COLO668 (cell line): ENCODE results near the gene POLG.

ENCODE experiments used
- DNase-seq: peaks from one replicate; lab custom pipeline; 2025; ENCODE audit not compliant: unreplicated experiment; lab: John Stamatoyannopoulos, UW

Gene POLG

DNA sequence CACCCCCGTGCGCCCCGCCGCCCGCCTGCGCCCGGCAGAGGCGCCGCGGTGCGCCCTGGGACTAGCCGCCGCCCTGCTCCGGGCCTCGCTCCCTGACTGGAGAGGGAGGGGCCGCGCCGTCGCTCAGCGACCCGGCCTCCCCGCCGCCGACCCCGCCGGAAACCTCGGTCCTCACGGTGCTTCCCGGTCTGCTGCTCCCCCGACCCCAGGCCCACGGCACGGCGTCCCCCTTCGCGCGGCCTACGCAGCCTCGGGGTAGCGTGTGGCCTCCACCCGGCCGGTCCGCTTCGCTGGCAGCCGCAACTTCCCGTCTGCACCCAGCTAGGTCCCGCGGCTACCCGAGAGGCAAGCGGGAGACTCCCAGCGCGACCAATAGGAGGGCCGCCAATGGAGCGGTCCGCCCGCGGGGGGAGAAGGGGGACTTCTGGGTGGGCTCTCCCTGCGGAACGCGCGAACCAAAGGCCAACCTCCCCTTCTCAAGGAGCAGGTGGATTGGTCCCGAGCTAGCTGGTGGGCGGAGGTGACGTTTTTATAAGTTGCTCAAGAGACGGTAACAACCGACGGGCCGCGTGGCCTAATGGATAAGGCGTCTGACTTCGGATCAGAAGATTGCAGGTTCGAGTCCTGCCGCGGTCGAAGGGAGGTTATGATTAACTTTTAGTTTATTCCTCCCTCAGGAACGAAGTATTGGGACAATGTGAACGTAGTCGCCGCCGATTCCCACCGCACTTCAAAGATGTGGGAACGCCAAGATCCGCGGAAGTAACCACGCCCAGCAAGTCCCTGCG, at the start of gene POLG:
TSS of gene POLG (minus strand) at position 315 of the 788 bp plus-strand sequence. CDS start 1,070 bp downstream, outside the sequence.
- DNase-seq, result peak; percentile 97

DNA sequence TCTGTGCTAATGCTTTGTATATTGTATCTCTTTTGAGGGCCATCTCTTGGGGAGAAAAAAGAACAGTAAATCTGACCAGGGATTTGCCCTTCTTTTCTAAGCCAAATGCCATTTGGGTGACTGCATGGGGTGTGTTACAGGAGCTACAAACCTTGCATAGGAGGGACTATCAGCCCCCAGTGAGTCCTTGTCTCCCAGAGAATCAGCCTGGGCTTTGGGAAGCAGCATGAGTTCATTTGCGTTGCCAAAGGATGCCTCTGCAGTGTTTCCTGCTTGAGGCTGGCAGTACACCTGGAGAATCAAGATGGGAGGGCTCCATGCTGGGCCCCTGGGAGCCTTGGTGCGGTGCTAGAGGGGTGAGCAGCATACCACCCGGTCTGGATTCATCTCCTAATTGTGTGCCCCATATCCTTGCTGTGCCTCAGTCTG, 49.6 kb upstream of the POLG start:
- DNase-seq, result no peak

DNA sequence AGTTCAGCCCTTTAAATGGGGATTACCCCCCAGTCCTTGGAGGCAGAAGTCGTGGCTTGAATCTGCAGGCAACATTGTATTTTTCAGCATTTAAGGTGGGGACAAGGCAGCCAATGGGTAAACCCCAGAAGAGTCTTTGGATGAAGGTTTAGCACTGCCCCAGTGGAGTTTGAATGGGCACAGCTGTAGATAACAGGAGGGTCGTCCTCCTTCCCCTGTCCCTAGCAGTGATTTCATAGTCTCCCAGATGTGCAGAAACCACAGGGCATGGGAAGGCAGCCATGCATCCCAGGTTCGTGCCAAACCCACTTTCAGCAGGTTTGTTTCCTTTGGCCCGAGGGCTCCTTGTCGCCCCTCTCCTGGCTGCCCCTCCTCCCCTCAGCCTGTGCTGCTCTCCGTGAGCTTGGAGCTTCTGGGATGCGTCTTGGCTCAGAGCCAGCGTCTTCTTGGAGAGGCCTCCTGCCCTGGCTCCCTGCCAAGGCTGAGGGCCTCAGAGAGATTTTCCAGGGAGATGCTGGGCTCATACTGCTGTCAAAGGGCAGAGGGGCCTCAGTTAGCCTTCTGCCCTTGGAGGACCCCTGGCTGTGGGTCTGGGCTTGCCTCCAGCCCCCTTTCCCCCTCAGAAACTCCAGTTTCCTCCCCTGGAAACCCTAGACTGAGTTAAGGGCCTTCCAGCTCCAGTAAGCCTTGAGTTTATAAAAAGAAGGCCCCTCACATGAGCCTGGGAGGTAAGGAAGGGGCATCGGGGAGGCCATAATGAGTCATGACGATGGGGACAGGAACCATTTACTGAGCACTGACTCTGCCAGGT, 48.9 kb upstream of the POLG start:
- DNase-seq, result peak; percentile 94

DNA sequence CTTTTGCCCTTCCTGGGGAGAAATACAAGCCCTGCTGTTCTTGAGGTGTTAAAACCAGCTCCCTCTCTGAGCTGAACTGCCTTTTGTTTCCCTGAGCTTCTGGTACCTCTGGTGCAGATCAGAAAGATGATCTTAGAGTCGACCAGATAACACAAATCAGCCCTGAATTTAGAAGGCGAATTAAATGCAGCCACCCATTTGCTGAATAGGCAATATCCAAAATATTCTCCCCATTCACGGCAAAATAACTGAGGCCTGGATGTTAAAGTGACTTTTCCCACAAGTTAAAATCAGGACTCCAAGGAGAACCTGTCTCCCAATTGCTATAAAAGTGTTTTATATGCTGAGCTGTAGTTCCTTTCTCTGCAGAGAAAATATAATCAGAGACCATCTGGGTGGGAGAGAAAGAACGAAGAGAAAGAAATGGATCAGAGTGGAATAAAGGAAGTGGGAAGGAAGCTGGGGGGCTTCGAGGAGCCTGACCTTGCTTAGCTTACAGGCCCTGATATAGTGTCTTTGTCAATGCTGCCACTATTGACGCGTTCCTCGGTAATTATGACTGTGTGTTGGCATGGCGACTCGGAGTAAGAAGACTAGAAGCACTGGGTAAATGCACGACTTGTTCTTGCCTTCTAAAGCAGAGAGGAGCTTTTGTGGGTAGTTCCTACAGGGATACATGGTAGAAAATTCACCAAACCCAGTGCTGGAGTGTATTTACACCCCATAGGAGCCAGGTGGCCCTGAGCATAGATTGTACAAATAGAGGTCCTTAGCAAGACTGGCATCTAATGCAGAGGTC, 47.5 kb upstream of the POLG start:
- no peak for DNase-seq

- DNase-seq, result no peak
Measured at GRCh38 chr15:89381331-89381730, 46.7 kb upstream of the POLG start.

DNA sequence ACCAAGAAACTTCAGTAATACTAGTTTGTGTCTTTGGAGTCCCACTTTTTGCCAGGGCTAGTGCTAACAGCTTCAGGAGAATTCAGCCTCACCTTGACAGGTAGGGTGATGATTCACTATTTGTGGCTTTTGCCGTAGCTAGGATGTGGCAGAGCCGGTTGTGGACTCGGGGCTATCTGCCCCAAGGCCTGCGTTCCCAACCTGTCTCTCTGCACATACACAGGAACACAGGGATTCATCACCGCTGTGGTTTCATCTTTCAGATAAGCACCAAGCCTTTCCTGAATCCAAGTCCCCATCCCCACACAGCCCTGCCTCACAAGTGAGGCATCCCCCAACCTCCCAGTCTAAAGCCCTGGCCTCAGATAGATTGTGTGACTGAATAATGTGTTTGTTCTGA, 45.2 kb upstream of the POLG start:
- DNase-seq, result peak; percentile 46

GRCh38 chr15:89379251-89379695, 44.6 kb upstream of the POLG start:
- no peak for DNase-seq

DNA sequence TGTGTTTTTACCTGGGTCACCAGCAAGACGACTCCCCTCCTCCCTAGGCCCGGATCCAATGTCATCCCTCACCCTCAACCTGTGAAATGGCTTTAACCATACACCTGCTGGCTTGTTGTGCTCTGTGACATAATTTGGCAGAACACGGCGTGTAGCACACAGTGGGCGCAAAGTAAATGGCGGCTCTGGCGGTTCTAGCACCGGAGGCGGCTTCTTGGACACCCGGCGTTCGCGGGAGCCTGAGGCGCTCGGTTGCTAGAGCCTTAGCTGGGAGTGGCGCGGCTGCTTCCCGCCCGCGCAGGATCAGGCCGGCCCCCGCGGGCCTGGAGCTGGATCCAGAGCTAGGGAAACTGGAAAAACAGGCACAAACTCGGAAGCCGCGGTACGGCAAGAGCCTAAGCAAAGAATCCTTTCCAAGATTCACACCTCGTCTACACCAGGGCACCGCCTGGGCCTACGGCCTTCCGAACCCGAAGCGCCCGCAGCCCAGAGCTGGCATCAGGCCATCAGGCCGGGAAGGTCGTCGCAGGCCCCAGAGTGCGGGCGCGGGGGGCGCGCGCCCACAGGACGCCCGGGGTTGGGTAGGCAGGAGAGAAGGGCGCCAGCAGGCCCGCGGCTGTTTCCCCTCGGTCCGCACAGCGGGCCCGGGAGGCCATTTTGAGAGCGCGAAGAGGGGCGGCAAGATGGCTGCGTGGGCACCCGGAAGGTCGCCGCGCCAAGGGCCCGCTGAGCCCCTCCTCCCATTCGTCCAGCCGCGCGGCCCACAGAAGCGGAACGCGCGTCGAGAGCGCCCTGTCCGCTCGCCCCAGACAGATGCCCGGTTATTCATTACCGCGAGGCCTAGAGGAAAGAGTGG, 43.9 kb upstream of the POLG start:
- no peak for DNase-seq

- DNase-seq, result no peak
Measured at GRCh38 chr15:89377842-89378295, 43.2 kb upstream of the POLG start.

- DNase-seq, result no peak
Measured at GRCh38 chr15:89377024-89377841, 42.6 kb upstream of the POLG start.

- no peak for DNase-seq
Measured at GRCh38 chr15:89376388-89376787, 41.8 kb upstream of the POLG start.

- DNase-seq, result no peak
Measured at GRCh38 chr15:89375093-89376005, 40.7 kb upstream of the POLG start.

GRCh38 chr15:89374086-89374981, 39.7 kb upstream of the POLG start:
- no peak for DNase-seq

GRCh38 chr15:89372069-89372935, 37.7 kb upstream of the POLG start:
- DNase-seq, result no peak

- no peak for DNase-seq
Measured at GRCh38 chr15:89371228-89372044, 36.8 kb upstream of the POLG start.

GRCh38 chr15:89370978-89371227, 36.3 kb upstream of the POLG start:
- DNase-seq, result no peak
